Hematopoietic multipotent progenitor cell (in vitro differentiated cells): ENCODE data around the gene MISP. TPM values are rescaled to one million over a fixed set of nuclear protein-coding genes. Genes with fewer than 3 reads are reported as not detected.
A peak's percentile ranks its signal among the peaks of the same experiment; 100 is the strongest.
"Not testable (repeated sequence)": the region's sequence is repeated elsewhere in the genome, so short reads cannot be mapped to it uniquely, and the experiment has no call there.

Experiments
- DNase-seq, 3 donors: peaks; one replicate each; pipeline ENCODE4 v3.0.0-alpha.2; 2011 to 2015; ENCODE audit warnings: low read depth in 2 of 3, low spot score in 2 of 3
- total RNA-seq: library from RNA; depleted of rRNA; stranded (reverse); fragments of >200 nt; gene quantifications from one replicate; pipeline ENCODE4 v1.2.3, GENCODE V29; 2012

The MISP gene
- total RNA-seq, 1 donor, result 0.27 TPM

DNA sequence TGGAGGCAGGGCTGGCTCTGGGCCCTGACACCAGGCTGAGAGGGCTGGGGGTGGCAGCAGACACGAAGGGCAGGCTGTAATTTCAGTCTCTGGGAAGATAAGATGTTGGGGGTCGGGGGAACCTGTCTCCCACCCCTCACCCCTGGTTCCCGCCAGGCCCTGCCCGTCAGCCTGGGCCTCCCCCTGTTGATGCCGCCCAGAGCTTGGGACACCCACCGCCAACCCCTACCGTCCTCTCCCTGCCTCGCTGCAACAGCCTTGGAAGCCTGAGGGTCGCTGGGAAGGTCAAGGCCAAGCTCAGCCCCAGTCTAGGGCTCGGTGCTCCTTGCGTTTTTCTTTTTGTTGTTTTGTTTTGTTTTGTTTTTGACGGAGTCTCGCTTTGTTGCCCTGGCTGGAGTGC, 27.7 kb upstream of the MISP start:
- DNase-seq, result no peak

DNA sequence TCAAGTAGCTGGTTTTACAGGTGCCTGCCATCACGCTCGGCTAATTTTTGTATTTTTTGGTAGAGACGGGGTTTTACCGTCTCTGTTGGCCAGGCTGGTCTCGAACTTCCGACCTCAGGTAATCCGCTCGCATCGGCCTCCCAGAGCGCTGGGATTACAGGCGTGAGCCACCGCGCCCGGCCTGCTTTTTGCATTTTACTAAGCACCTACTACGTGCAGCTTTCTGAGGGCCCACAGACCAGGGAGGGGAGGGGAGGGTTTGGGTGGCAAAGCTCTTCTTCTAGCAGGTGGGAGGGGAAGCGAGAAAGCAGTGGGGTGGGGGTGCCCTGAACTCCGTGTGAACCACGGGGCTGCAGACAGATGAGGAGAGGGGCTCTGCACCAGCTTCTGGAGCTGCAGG, 27.2 kb upstream of the MISP start:
- no peak for DNase-seq

DNA sequence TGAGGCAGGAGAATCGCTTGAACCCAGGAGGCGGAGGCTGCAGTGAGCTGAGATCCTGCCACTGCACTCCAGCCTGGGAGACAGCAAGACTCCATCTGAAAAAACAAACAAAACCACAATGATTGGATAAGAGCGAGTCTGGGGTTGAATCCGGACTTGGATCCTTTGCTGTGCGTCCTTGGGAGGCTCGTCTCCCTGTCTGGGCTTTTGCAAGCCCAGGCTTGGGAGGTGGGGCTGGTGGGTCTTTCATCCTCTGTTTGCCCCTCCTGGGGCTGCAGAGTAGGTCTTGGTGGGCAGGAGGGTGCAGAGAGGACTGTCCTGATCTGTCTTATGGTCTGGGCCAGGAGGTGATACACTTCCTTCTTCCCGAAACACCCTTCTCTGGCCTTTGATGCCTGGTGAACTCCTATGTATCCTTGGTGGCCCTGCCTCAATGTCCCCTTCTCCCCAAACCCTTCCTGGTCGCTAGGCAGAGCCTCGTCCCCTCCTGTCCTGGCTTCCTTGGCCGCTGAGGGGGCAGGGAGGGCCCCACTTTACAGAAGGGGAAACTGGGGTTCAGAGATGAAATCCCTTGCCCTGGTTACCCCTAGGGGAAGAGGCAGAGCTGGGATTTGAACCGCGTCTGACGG, 25.3 kb upstream of the MISP start:
- no peak for DNase-seq

DNA sequence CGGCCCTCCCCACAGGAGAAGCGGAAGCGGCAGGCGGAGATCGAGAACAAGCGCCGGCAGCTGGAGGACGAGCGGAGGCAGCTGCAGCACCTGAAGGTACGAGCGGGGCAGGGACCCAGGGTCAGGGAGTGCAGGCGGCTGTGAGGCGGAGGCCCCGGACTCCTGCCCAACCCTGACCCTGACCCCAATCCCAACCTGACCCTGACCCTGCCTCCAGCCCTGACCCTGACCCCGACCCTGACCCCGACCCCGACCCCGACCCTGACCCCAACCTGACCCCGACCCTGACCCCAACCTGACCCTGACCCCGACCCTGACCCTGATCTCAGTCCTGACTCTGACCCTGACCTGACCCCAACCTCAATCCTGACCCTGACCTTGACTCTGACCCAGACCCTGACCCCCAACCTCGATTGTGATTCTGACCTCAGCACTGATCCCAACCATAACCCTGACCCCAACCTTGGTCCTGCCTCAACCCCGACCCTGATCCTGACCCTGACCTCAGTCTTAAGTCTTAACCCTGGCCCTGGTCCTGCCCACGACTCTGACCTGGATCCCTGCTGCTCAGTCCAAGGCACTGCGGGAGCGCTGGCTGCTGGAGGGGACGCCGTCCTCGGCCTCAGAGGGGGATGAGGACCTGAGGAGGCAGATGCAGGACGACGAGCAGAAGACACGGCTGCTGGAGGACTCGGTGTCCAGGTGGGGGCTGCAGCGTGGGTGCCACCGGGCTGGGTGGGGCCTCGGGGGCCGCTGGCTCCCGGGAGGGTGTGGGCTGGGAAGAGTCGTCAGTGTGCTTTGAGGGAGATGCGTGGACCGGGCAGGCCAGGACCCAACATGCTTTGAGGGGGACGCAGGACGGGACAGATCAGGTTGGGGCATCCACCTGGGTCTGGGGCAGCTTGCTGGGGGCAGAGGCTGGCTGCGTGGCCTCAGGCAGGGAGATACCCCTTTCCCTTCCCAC, 23.6 kb upstream of the MISP start:
- DNase-seq, result no peak

DNA sequence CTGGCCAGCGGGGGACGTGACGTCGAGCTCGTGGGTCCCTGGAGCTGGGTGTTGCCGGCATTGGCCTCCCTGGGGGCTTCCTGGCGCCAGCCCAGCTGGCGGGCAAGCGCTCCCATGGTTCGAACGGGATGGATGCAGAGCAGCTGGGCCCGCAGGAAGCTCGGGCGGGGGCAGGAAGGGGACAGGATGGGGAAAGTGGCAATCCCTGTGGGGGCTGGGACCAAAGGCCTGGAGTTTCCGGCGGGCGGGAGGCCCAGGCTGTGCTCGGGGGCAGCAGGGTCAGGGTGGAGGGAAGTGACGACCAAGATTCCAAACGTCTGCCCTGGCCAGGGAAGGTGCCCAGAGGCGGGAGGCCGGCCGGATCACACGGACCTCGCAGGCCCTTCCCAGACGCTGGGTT, 22.9 kb upstream of the MISP start:
- no peak for DNase-seq

DNA sequence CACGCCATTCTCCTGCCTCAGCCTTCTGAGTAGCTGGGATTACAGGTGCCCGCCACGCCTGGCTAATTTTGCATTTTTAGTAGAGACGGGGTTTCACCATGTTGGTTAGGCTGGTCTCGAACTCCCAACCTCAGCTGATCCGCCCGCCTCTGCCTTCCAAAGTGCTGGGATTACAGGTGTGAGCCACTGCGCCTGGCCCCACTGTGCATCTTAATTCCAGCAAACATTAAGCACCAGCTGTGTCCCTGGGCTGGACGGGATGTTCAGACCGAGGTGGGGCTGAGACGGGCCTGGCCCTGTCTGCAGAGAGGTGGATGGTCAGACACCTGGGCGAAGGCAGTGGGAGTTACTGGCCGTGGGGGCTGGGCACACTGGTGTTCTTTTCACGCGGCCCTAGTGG, 21.3 kb upstream of the MISP start:
- not testable (repeated sequence) for DNase-seq

DNA sequence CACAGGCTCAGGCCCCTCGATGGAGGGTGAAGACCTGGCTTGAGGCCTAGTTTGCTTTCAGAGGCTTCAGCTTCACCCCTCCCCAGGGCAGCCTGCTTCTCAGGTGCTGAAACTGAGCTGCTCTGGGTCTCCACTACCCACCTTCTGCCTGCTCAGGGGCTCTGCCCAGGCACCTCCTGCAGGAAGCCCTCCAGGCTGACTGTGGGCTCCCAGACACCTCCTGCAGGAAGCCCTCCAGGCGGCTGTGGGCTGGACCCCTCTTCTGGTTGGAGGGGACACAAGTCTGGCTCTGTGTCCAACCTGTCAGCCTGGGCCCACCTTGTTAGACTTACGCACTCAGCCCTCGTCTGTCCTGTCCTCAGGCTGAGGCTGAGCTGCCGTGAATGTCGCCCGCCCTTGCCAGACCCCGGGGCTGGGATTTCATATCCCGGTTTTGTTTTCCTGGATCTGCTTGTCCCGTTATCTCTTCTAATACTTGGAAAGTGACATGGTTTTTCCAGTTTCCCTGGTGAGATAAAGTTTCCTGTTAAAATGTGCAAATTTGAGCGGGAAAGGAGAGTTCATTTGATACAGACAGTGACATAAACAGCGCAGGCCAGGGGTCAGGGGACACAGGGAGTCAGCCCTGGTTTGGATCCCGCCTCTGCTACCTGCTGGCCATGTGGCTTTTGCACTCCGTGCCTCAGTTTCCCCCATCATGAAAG, 20.8 kb upstream of the MISP start:
- no peak for DNase-seq

DNA sequence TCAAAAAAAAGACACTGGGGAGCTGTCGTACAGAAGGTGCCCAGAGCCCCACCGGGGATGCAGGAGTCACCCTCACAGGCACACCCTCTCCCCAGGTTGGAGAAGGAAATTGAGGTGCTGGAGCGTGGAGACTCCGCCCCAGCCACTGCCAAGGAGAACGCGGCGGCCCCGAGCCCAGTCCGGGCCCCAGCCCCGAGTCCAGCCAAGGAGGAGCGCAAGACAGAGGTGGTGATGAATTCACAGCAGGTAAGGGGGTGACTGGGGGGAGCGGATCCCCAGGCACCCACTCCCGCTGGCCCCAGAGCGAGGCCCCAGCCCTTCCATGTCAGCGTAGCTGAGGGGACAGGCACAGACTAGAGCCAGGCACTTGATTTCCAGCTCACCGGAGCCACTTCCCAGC, 19.9 kb upstream of the MISP start:
- DNase-seq, result no peak

DNA sequence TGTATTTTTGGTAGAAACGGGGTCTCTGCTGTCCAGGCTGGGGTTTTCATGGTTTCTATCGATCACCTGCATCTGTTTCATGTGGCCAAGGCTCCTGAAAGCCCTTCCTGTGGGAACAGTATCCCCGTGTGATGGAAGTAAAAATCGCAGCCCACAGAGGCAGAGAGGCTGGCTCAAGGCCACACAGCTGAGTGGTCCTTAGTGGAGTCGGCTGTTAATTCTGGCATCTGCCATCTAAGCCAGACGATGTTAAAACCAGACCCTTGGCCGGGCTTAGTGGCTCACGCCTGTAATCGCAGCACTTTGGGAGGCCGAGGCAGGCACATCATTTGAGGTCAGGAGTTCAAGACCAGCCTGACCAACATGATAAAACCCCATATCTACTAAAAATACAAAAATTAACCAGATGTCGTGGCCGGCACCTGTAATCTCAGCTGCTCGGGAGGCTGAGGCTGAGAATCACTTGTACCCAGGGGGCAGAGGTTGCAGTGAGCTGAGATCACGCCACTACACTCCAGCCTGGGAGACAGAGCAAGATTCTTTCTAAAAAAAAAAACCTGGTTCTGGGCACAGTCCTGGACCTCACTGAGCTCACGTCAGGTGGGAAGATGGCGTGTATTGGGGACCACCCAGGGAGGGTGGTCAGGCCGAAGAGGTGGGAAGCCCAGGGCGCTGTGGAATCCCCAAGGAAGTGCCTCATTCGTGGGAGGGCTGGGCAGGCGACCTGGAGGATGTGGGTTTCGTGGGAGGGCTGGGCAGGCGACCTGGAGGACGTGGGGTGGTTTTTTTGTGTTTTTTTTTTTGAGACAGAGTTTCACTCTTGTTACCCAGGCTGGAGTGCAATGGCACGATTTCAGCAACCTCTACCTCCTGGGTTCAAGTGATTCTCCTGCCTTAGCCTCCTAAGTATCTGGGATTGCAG, 18.5 kb upstream of the MISP start:
- DNase-seq, result no peak

DNA sequence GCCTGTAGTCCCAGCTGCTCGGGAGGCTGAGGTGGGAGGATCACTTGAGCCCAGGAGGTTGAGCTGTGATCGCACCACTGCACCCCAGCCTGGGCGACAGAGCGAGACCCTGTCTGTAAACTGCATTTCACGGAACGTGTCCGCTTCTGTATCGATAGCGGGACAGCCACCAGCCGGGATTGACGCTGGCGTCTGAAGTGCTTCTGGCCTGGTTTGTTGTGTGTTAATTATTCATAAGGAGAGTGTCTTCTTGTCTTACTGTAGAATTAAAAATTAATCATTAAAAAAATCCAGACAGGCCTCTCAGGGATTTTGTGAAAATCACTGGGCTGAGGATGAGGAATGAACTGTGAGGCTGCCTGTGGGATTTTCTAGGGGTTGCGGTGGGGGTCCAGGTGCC, 16.2 kb upstream of the MISP start:
- no peak for DNase-seq

DNA sequence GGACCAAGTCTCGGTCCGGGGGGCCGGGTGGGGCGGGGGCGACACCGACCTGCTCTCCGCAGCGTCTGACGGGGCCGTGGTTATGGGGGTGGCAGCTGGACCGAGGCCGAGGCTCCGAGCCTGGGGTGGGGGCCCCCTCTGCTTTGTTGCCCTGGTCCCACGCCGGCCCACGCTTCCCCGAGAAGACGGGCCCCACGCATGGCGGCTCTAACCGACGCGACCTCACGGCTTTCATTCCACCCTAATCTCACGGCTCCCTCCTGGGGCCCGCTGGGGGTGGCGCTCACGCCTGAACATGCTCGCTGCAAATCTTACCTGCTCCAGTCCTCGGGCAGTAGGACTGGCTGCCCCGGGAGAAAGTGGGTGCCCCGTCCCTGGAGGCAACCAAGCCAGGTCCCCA, 14.8 kb upstream of the MISP start:
- DNase-seq, result no peak

DNA sequence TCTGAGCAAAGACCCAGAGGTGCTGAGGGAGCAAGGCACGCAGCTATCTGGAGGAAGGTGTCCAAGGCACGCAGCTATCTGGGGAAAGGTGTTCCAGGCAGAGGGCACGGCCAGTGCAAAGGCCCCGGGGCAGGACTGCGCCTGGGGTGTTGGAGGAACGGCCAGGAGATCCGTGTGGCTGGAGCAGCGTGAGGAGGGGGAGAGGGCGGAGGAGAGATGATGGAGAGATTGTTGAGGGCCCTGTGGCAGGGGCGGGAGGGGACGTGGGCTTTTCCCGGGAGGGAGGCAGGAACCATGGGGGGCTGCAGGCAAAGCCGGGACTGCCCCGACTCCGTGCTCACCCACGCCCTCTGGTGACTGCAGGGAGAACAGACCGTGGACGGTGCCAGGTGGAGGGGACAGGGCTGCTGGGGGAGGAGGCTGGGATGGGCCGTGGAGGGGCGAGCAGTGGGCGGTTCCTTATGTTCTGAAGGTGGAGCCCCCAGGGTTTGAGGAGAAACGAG, 13.3 kb upstream of the MISP start:
- DNase-seq, result peak; percentile 24 to 70 (median 64)

DNA sequence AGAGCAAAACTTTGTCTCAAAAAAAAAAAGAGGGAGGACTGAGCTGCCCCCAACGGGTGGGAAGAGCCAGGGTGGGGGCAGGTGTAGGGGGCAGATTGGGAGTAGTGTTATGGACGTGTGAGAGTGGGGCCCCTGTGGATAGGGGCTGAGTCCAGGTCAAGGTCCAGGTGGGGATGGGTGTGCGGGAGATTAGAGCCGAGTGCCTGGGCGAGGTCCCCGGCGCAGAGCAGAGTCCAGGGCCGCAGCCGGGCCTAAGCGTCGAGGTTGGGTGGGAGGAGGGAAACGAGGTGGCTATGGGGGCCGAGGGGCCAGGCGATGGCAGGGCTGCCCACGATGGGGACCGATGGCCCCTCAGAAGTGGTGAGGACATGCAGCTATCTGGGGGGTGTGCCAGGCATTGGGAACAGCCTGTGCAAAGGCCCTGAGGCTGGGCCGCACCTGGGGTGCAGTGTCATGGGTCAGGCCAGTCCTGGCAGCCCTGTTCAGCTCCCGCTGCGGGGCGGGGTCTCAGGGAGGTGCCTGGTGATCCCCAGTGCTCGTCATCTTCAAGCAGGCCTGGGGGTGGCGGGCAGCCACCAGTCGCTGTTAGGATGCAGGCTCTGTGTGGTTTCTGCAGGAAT, 12.3 kb upstream of the MISP start:
- DNase-seq, result no peak

DNA sequence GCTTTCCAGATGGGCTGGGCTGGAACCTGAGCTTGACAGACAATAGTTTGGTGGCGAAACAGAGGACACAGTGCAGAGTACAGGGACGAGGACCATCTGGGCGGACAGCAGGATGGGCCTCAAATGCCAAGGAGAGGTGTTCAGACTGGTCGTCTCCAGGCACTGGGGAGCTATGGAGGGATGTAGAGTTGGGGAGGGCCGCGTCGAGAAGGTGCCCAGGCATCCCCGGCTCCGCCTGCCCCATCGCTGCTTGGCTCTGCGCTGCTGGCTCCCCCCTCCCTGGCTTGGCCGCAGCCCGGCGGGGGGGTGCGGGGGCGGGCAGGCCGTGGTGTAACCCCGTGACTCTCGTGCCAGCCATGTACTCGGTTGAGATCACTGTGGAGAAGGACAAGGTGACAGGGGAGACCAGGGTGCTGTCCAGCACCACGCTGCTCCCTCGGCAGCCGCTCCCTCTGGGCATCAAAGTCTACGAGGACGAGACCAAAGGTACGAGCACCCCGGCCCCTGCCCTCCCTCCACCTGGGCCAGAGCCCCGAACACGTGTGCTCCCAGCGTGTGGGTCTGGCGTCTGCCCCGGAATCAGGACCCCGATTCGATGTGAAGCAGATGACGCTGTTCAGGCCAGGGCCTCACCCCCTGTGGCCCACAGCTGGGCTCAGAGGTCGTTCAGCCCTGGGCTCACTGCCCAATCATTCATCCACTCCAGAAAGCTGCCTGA, 10.8 kb upstream of the MISP start:
- no peak for DNase-seq

DNA sequence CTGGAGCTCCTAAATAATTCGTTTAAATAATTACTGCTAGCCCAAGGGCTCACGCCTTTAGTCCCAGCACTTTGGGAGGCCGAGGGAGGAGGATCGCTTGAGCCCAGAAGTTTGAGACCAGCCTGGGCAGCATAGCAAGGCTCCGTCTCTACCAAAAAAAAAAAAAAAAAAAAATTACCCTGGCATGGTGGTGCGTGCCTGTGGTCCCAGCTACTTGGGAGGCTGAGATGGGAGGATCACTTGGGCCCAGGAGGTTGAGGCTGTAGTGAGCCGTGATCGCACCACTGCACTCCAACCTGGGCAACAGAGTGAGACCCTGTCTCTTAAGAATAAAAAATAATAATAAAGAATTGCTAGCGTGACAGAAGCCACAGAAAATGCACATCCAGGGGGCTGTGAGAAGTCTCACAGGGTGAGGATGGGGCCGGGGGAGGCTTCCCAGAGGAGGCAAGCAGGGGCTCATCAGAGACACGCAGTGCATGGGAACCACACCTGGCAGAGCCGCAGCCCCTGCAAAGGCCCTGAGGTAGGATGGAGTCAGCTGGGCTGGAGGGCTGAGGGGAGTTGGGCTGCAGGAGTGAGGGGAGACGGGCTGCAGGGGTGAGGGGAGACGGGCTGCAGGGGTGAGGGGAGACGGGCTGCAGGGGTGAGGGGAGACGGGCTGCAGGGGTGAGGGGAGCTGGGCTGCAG, 10.0 kb upstream of the MISP start:
- not testable (repeated sequence) for DNase-seq

DNA sequence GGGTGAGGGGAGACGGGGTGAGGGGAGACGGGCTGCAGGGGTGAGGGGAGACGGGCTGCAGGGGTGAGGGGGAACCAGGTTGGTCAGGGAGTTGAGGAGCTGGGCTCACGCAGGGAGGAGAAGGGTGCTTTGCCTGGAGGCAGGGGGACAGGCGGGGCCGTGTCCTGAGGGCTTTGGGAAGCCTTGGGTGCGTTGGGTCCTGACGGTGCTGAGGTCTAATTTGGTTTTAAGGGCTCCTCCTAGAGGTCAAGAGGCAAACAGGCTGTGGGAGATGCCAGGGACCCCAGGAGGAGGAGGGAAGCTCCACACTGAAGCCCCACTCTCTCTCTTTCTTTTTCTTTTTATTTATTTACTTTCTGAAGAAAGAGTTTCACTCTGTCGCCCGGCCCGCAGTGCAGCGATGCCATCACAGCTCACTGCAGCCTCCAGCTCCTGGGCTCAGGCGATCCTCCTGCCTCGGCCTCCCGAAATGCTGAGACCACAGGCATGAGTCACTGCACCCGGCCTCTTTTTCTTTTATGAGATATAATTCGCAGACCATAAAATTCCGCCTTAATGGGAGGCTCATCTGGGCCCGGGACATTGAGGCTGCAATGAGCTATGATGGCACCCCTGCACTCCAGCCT, 9.3 kb upstream of the MISP start:
- DNase-seq, result peak in 2 of 3 donors; percentile 42 to 63

DNA sequence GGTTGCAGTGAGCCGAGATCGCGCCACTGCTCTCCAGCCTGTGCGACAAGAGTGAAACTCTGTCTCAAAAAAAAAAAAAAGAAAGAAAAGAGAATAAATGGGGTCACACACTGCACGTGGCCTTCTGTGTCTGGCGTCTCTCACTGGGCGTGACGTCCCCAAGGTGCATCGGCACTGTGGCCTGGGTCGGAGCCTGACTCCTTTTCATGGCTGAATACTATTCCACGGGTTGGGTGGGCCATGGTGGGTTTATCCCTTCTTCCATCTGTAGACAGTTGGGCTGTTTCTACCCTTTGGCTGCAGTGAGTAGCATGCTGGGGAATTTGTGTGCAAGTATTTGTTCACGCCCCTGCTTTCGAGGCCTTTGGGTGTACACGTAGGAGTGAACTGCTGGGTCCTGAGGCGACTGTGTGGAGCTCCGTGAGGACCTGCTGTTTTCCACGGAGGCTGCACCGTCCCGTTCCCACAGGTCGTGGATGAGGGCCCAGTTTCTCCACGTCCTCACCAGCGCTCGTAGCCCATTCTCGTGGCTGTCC, 8.3 kb upstream of the MISP start:
- no peak for DNase-seq

DNA sequence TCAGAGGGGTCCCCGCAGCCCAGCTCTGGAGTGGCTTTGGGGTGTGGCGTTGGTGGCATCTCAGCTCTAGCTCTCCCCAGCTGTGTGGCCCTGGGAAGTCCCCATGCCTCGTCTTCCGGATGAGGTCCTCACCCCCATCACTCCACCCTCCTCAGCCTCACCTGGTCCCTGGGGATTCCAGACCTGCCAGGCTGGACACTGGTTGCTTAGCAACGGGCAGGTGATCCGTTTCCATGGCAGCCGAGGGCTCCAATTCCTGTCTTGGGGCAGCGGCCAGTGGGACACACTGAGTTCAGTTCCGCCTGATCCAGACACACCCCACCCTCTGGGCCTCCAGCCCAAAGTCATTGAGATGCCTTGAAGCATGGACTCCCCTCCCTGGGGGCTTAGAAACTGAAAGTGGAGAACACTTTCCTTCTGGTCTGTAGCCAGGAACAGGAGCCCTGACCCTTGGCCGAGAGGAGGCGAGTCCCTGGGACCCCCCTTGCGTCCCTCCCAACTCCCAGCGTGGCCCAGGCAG, 7.7 kb upstream of the MISP start:
- no peak for DNase-seq
